ENCODE measurements around the gene PEX11A.

Gene PEX11A

GRCh38 chr15:89654847-89655805 is 35.4 kb downstream of the PEX11A start, which contains the start of gene KIF7:
Gene KIF7, minus strand, starts transcription at chr15:89655467. Its CDS starts 2,537 bp downstream, at chr15:89652930.
- DNase-seq (ENCODE audit: low read depth, low spot score) = peak; percentile 88

- DNase-seq (ENCODE audit: low read depth, low spot score) = peak; percentile 26
Observed at GRCh38 chr15:89654301-89654761, 36.2 kb downstream of the PEX11A start.

GRCh38 chr15:89653578-89653977 is 37.0 kb downstream of the PEX11A start:
- no peak for DNase-seq (ENCODE audit: low read depth, low spot score)

GRCh38 chr15:89652666-89653065 is 37.9 kb downstream of the PEX11A start:
- DNase-seq (ENCODE audit: low read depth, low spot score) = no peak

GRCh38 chr15:89652131-89652530 is 38.4 kb downstream of the PEX11A start:
- DNase-seq (ENCODE audit: low read depth, low spot score) = no peak

- no peak for DNase-seq (ENCODE audit: low read depth, low spot score)
Observed at GRCh38 chr15:89649716-89650115, 40.8 kb downstream of the PEX11A start.

- no peak for DNase-seq (ENCODE audit: low read depth, low spot score)
Observed at GRCh38 chr15:89649013-89649625, 41.4 kb downstream of the PEX11A start.

- DNase-seq (ENCODE audit: low read depth, low spot score) = no peak
Observed at GRCh38 chr15:89648106-89649012, 42.2 kb downstream of the PEX11A start.

GRCh38 chr15:89647191-89647851 is 43.2 kb downstream of the PEX11A start:
- peak; percentile 81 for DNase-seq (ENCODE audit: low read depth, low spot score)

GRCh38 chr15:89646416-89647141 is 44.0 kb downstream of the PEX11A start:
- DNase-seq (ENCODE audit: low read depth, low spot score) = no peak

GRCh38 chr15:89645680-89646079 is 44.9 kb downstream of the PEX11A start:
- no peak for DNase-seq (ENCODE audit: low read depth, low spot score)

GRCh38 chr15:89642106-89642505 is 48.4 kb downstream of the PEX11A start:
- DNase-seq (ENCODE audit: low read depth, low spot score) = no peak

- no peak for DNase-seq (ENCODE audit: low read depth, low spot score)
Observed at GRCh38 chr15:89641053-89641452, 49.5 kb downstream of the PEX11A start.

GRCh38 chr15:89640245-89640644 is 50.3 kb downstream of the PEX11A start:
- DNase-seq (ENCODE audit: low read depth, low spot score) = no peak

- no peak for DNase-seq (ENCODE audit: low read depth, low spot score)
Observed at GRCh38 chr15:89633585-89633984, 57.0 kb downstream of the PEX11A start.

- no peak for DNase-seq (ENCODE audit: low read depth, low spot score)
Observed at GRCh38 chr15:89632563-89633430, 57.8 kb downstream of the PEX11A start.

- DNase-seq (ENCODE audit: low read depth, low spot score) = no peak
Observed at GRCh38 chr15:89631902-89632264, 58.7 kb downstream of the PEX11A start.
